ENCODE measurements around the gene ZFP28.

The ZFP28 gene

GRCh38 chr19:56547535-56547934 lies 8.8 kb downstream of the ZFP28 start:
- H3K9me2 ChIP-seq (replicated peaks; ENCODE audit: insufficient read depth, low read length) = no peaks in the 10 kb centered on the region
- no peak for TF ChIP-seq EZH2phosphoT487 (conservative IDR thresholded peaks at IDR 0.05; ENCODE audit: low read length)
- TF ChIP-seq CTCF (IDR thresholded peaks at IDR 0.05; ENCODE audit: insufficient read depth, low read length, poor library complexity, severe bottlenecking) = peak; percentile 41
- H3K27me3 ChIP-seq (ENCODE audit: low read length) = no peaks in the 10 kb centered on the region
- no peaks in the 10 kb centered on the region for H3K79me2 ChIP-seq (ENCODE audit: insufficient read depth, low read length)
- H3K4me2 ChIP-seq (ENCODE audit: low read depth, low read length, poor library complexity, severe bottlenecking) = no peak overlapping the region
- H3K9ac ChIP-seq (ENCODE audit: low read length) = no peak overlapping the region
- no peak overlapping the region for H3K27ac ChIP-seq (ENCODE audit: low read depth, low read length)
- no peak overlapping the region for H3K4me3 ChIP-seq (ENCODE audit: insufficient read depth, low read length, poor library complexity, severe bottlenecking)
- no peak overlapping the region for H2AFZ ChIP-seq (ENCODE audit: low read depth, low read length, severe bottlenecking)
- H4K20me1 ChIP-seq (ENCODE audit: low read depth, low read length) = no peaks in the 10 kb centered on the region
- H3F3A ChIP-seq (ENCODE audit: insufficient read depth) = no peaks in the 10 kb centered on the region
- no peaks in the 10 kb centered on the region for H3K36me3 ChIP-seq (ENCODE audit: low read length)
- H3K9me3 ChIP-seq (ENCODE audit: insufficient read depth, low read length) = no peaks in the 10 kb centered on the region

GRCh38 chr19:56554272-56554869 lies 15.6 kb downstream of the ZFP28 start:
- Histone ChIP-seq H3K36me3 (ENCODE audit: low read length) (no peaks in the 10 kb centered on the region), H3K79me2 (ENCODE audit: insufficient read depth, low read length) (no peaks in the 10 kb centered on the region), H3K4me3 (ENCODE audit: insufficient read depth, low read length, poor library complexity, severe bottlenecking) (no peak overlapping the region), H4K20me1 (ENCODE audit: low read depth, low read length) (no peaks in the 10 kb centered on the region), H3K9me2 (replicated peaks; ENCODE audit: insufficient read depth, low read length) (no peaks in the 10 kb centered on the region), H3K27ac (ENCODE audit: low read depth, low read length) (no peak overlapping the region), H3K9me3 (ENCODE audit: insufficient read depth, low read length) (peaks cover 12% of the 10 kb centered on the region; the same call in 1 of the 2 replicates), H2AFZ (ENCODE audit: low read depth, low read length, severe bottlenecking) (no peak overlapping the region), H3K4me2 (ENCODE audit: low read depth, low read length, poor library complexity, severe bottlenecking) (no peak overlapping the region), H3K27me3 (ENCODE audit: low read length) (no peaks in the 10 kb centered on the region), H3F3A (ENCODE audit: insufficient read depth) (no peaks in the 10 kb centered on the region), H3K9ac (ENCODE audit: low read length) (no peak overlapping the region)
- TF ChIP-seq CTCF (IDR thresholded peaks at IDR 0.05; ENCODE audit: insufficient read depth, low read length, poor library complexity, severe bottlenecking) = no peak
- TF ChIP-seq EZH2phosphoT487 (conservative IDR thresholded peaks at IDR 0.05; ENCODE audit: low read length) = no peak

- Histone ChIP-seq H2AFZ (ENCODE audit: low read depth, low read length, severe bottlenecking) (no peak overlapping the region), H3K4me3 (ENCODE audit: insufficient read depth, low read length, poor library complexity, severe bottlenecking) (no peak overlapping the region), H3K36me3 (ENCODE audit: low read length) (no peaks in the 10 kb centered on the region), H3K9me3 (ENCODE audit: insufficient read depth, low read length) (peaks cover 8% of the 10 kb centered on the region; the same call in 1 of the 2 replicates), H3K9me2 (replicated peaks; ENCODE audit: insufficient read depth, low read length) (no peaks in the 10 kb centered on the region), H3K27me3 (ENCODE audit: low read length) (no peaks in the 10 kb centered on the region), H3F3A (ENCODE audit: insufficient read depth) (no peaks in the 10 kb centered on the region), H3K79me2 (ENCODE audit: insufficient read depth, low read length) (no peaks in the 10 kb centered on the region), H3K9ac (ENCODE audit: low read length) (no peak overlapping the region), H4K20me1 (ENCODE audit: low read depth, low read length) (no peaks in the 10 kb centered on the region), H3K27ac (ENCODE audit: low read depth, low read length) (no peak overlapping the region), H3K4me2 (ENCODE audit: low read depth, low read length, poor library complexity, severe bottlenecking) (no peak overlapping the region)
- no peak for TF ChIP-seq CTCF (IDR thresholded peaks at IDR 0.05; ENCODE audit: insufficient read depth, low read length, poor library complexity, severe bottlenecking)
These were observed 24.0 kb downstream of the ZFP28 start for GRCh38 chr19:56562766-56563165.

Measured in SU-DHL-6 (cell line).